Naive thymus-derived CD8-positive, alpha-beta T cell (primary cell): Measurements from ENCODE around the gene AUTS2. TPM values are rescaled to one million over a fixed set of nuclear protein-coding genes. Genes with fewer than 3 reads are reported as not detected.

Experiments
- ATAC-seq, 2 donors: fragments of 150-1000 bp; cut with Tn5 transposase in 1 of 2; sonication (Bioruptor Pico), chemical (Tn5 transposase) in 1 of 2; 1 replicate in 1 of 2; 2 replicates in 1 of 2; pipeline ENCODE4 v1.10.0; 2021; ENCODE audit warnings: mild to moderate bottlenecking in 2 of 2, moderate library complexity in 2 of 2
- POLR2A ChIA-PET: fragments of 350-600 bp; sonication (Branson Sonifier 250); formaldehyde crosslinking; loops from one replicate; lab custom pipeline; 2021; ENCODE audit warnings: antibody characterized with exemption; lab: Charles Lee
- DNase-seq, 10 donors: peaks; one replicate each; pipeline versions ENCODE4 v3.0.0 to v3.0.0-alpha.2; 2020 to 2022
- H3K27ac Mint-ChIP-seq, 10 donors: one replicate each; pipeline ENCODE4 v1.8.0; 2020 to 2022; ENCODE audit warnings: mild to moderate bottlenecking in 10 of 10, mixed read lengths in 10 of 10, moderate library complexity in 4 of 10, inconsistent platforms in 1 of 10
- H3K27me3 Mint-ChIP-seq, 5 donors: one replicate each; pipeline ENCODE4 v1.8.0; 2021 to 2022; ENCODE audit warnings: mixed read lengths in 5 of 5
- H3K36me3 Mint-ChIP-seq, 3 donors: one replicate each; pipeline ENCODE4 v1.8.0; 2020 to 2022; ENCODE audit warnings: mixed read lengths in 3 of 3, mild to moderate bottlenecking in 2 of 3, inconsistent platforms in 1 of 3
- H3K4me1 Mint-ChIP-seq, 4 donors: one replicate each; pipeline ENCODE4 v1.8.0; 2021 to 2022; ENCODE audit warnings: mixed read lengths in 4 of 4
- H3K4me3 Mint-ChIP-seq, 10 donors: one replicate each; pipeline ENCODE4 v1.8.0; 2020 to 2022; ENCODE audit warnings: mild to moderate bottlenecking in 10 of 10, mixed read lengths in 10 of 10, moderate library complexity in 6 of 10, inconsistent platforms in 1 of 10
- H3K9me3 Mint-ChIP-seq, 9 donors: one replicate each; pipeline ENCODE4 v1.8.0; 2020 to 2022; ENCODE audit warnings: mixed read lengths in 9 of 9, mild to moderate bottlenecking in 3 of 9, inconsistent platforms in 1 of 9, moderate library complexity in 1 of 9
- polyA plus RNA-seq, 3 donors: library from polyadenylated mRNA; unstranded; fragments of 300-500 nt; fragmentation: Illumina TruSeq; gene quantifications; one replicate each; pipeline ENCODE4 v1.2.3, GENCODE V29; 2021
- total RNA-seq, 8 experiments: library from RNA in 2 of 8; stranded (reverse) in 2 of 8; gene quantifications; one replicate each; pipeline ENCODE4 v1.2.3 and lab custom pipeline; 2021 to 2026

Gene AUTS2
- total and polyA plus RNA-seq, 5 experiments from 2014 or later, result 0.36 to 4.6 (median 3.0) TPM

DNA sequence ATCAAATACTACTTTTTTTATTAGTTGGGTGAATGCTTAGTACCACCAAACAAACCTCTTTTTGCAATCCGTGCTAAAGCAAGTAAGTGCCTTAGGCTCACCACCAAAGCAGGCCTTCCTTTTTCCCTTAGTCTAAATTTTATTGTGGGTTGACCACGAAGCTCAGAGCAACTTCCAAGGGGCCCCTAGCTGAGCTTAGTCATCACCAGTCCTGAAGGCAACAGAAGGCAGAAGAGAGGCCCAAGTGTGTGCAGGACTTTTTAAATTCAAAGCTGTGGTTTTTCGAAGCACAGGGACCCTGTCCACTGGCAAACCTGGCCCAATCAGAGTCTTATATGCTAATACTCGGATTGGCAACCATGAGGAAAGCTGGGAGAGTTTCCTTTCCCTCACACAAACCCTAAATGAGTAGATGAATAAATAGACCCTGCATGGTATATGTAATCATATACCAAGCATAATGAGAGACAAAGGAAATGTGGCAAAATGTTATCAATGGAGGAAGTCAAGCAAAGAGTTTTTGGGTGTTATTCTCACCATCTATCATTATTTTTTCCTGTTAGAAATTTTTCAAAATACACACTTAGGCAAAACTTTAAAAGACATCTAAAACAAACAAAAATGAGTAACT lies 1080.5 kb downstream of the AUTS2 start:
- no peaks in the 10 kb centered on the region for H3K36me3 Mint-ChIP-seq
- H3K27me3 Mint-ChIP-seq, result peaks cover 0 to 6% (median 0%) of the 10 kb centered on the region in 5 donors
- ATAC-seq (no peak), DNase-seq (no peak)
- peak overlapping the region in 4 of 10 donors; percentile 5 to 95 (median 22) for H3K27ac Mint-ChIP-seq
- POLR2A ChIA-PET, result no interaction called here
- peaks cover 3 to 34% (median 25%) of the 10 kb centered on the region in 4 donors for H3K4me1 Mint-ChIP-seq
- H3K4me3 Mint-ChIP-seq, result peak overlapping the region in 3 of 10 donors; percentile 15 to 52 (median 44)
- H3K9me3 Mint-ChIP-seq, result no peaks in the 10 kb centered on the region

DNA sequence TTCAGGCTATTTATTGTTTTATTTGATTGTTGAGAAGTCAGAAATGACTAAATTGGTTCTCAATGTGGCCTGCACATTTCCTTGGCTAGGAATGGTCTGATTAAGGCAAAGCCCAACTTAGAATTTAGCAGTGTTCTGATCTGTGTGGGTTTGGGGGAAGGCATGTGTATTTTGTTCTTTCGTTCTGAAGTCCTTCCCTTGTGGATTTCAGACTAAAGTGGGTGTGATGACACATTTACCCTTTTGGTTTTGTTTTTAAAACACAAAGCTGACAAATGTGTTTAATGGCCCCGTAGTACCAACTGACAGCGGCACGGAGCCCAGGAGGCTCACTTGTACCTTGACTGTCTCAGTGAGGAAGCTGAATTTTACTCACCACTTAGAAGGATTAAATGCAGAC lies 1081.4 kb downstream of the AUTS2 start:
- Mint-ChIP-seq H3K4me3 (peak overlapping the region in 3 of 10 donors; percentile 44 to 58 (median 55)), H3K36me3 (no peaks in the 10 kb centered on the region), H3K4me1 (peaks cover 3 to 34% (median 25%) of the 10 kb centered on the region in 4 donors), H3K9me3 (no peaks in the 10 kb centered on the region), H3K27me3 (peaks cover 0 to 12% (median 0%) of the 10 kb centered on the region in 5 donors), H3K27ac (peak overlapping the region in 5 of 10 donors; percentile 5 to 95 (median 42))
- POLR2A ChIA-PET, result no interaction called here
- DNase-seq, result no peak
- peak in 1 of 2 donors; percentile 48 for ATAC-seq

- DNase-seq, result no peak
- Mint-ChIP-seq H3K27ac (peak overlapping the region in 1 of 10 donors; percentile 85), H3K4me3 (peak overlapping the region in 1 of 10 donors; percentile 5), H3K27me3 (peaks cover 0 to 13% (median 0%) of the 10 kb centered on the region in 5 donors), H3K9me3 (no peaks in the 10 kb centered on the region), H3K4me1 (peaks cover 3 to 34% (median 25%) of the 10 kb centered on the region in 4 donors), H3K36me3 (no peaks in the 10 kb centered on the region)
- POLR2A ChIA-PET, result no interaction called here
- ATAC-seq, result no peak
These were observed 1082.0 kb downstream of the AUTS2 start for GRCh38 chr7:70680306-70680705.

- Mint-ChIP-seq H3K9me3 (no peaks in the 10 kb centered on the region), H3K4me3 (no peak overlapping the region), H3K27ac (peak overlapping the region in 1 of 10 donors; percentile 85), H3K36me3 (no peaks in the 10 kb centered on the region), H3K4me1 (peaks cover 3 to 34% (median 25%) of the 10 kb centered on the region in 4 donors), H3K27me3 (peaks cover 0 to 13% (median 0%) of the 10 kb centered on the region in 5 donors)
- DNase-seq (no peak), ATAC-seq (no peak)
- POLR2A ChIA-PET, result no interaction called here
These were observed 1082.6 kb downstream of the AUTS2 start for GRCh38 chr7:70680743-70681468.

DNA sequence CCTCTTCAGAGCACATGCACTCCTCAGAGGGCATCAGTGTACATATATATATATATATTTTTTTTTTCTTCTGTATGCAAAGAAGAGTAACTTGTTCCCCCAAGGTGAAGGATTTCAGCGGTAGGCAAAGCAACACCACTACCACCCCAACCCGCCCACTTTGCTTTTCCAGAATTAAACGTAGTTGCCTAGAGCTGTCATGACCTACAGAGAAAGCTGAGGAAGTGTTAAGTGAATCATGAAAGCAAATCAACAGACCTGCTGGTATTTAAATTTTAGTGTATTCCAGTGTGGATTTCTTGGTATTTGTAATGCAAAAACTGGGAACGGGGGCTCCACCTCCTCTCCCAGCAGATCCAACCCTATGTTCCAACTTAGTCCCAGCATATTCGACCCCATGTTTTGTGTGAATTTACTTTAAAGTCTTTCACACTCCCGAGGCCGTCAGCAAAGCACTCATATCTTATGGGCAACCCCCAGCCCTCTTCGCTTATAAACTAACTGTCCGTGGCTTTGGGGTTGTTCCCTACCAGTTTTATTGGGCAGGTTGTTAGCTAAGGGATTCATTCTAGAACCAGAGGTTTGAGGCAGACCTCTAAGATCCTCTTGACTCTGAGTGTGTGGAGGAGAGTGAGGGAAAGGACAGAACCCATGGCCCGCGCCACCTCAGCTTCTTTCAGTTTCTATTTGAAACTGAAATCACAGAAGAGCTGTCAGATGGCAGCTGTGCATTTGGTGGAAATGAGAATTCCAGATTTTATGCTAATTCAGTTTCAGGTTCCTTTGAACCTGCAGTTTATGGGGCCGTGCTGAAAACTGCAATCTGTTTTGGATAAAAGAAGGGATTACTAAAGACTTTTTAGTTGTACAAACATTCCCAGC lies 1083.4 kb downstream of the AUTS2 start:
- Mint-ChIP-seq H3K4me1 (peaks cover 3 to 34% (median 25%) of the 10 kb centered on the region in 4 donors), H3K27me3 (peaks cover 0 to 13% (median 1%) of the 10 kb centered on the region in 5 donors), H3K4me3 (peak overlapping the region; percentile 56 to 84 (median 67)), H3K9me3 (no peaks in the 10 kb centered on the region), H3K36me3 (no peaks in the 10 kb centered on the region), H3K27ac (peak overlapping the region in 8 of 10 donors; percentile 54 to 89 (median 74))
- DNase-seq (no peak), ATAC-seq (peak; percentile 17 to 27)
- POLR2A ChIA-PET, result no interaction called here

DNA sequence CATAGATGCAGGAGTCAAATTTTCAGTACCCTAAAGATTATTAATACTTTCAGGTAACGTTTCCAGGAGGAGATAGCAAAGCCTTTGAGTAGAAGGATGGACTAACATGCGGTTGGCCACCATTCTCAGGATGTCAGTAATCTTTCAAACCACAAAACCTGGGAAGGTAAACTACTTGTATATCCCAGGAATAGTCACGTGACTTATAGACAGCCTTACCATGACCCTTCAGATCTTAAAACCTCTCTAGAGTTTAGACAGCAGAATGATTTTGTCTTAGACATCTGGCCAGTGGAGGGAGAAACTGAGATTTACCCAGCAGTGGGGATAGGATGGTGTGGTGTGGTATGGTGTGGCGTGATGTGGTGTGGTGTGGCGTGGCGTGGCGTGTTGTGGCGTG lies 1085.9 kb downstream of the AUTS2 start:
- H3K4me3 Mint-ChIP-seq, result no peak overlapping the region

DNA sequence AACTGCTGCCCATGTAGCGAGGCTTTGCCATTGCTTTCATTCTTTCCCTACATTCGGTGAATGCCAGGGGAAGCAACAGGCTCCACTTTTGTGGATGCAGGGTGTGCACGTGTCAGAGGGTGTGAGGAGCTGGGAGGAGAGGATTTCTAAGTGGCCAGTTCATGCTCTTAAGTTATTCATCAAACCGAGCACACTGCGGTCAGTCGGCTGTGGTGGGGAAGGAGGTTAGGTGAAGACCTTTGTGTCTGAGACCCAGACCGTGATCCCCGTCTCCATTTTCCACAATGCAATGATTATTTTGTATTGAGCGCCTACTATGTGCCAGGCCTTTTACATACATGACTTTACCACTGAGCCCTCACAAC lies 1095.0 kb downstream of the AUTS2 start:
- DNase-seq (no peak), ATAC-seq (no peak)
- Mint-ChIP-seq H3K4me3 (peak overlapping the region; percentile 58 to 87 (median 81)), H3K4me1 (peaks cover 0 to 28% (median 14%) of the 10 kb centered on the region in 4 donors), H3K36me3 (peaks cover 0 to 2% (median 0%) of the 10 kb centered on the region in 3 donors), H3K27ac (peak overlapping the region in 6 of 10 donors; percentile 18 to 89 (median 58)), H3K27me3 (peaks cover 14 to 39% (median 26%) of the 10 kb centered on the region in 5 donors), H3K9me3 (no peaks in the 10 kb centered on the region)
- POLR2A ChIA-PET, result no interaction called here

More for the DNA sequence above, 1085.9 kb downstream of the AUTS2 start:
- ATAC-seq, result no peak
- Mint-ChIP-seq H3K4me1 (peaks cover 0 to 27% (median 21%) of the 10 kb centered on the region in 4 donors), H3K9me3 (no peaks in the 10 kb centered on the region), H3K27me3 (peaks cover 0 to 8% (median 0%) of the 10 kb centered on the region in 5 donors), H3K36me3 (no peaks in the 10 kb centered on the region), H3K27ac (no peak overlapping the region)
- DNase-seq, result no peak
- POLR2A ChIA-PET, result no interaction called here

- peak overlapping the region; percentile 58 to 87 (median 81) for H3K4me3 Mint-ChIP-seq
- H3K4me1 Mint-ChIP-seq, result peaks cover 0 to 29% (median 14%) of the 10 kb centered on the region in 4 donors
- H3K36me3 Mint-ChIP-seq, result peaks cover 0 to 2% (median 0%) of the 10 kb centered on the region in 3 donors
- peak overlapping the region in 5 of 10 donors; percentile 18 to 89 (median 61) for H3K27ac Mint-ChIP-seq
- ATAC-seq, result peak; percentile 62 to 80
- H3K9me3 Mint-ChIP-seq, result no peaks in the 10 kb centered on the region
- DNase-seq, result peak in 9 of 10 donors; percentile 21 to 66 (median 31)
- POLR2A ChIA-PET, result no interaction called here
- H3K27me3 Mint-ChIP-seq, result peaks cover 17 to 42% (median 26%) of the 10 kb centered on the region in 5 donors
These were observed 1095.6 kb downstream of the AUTS2 start for GRCh38 chr7:70693686-70694433.

DNA sequence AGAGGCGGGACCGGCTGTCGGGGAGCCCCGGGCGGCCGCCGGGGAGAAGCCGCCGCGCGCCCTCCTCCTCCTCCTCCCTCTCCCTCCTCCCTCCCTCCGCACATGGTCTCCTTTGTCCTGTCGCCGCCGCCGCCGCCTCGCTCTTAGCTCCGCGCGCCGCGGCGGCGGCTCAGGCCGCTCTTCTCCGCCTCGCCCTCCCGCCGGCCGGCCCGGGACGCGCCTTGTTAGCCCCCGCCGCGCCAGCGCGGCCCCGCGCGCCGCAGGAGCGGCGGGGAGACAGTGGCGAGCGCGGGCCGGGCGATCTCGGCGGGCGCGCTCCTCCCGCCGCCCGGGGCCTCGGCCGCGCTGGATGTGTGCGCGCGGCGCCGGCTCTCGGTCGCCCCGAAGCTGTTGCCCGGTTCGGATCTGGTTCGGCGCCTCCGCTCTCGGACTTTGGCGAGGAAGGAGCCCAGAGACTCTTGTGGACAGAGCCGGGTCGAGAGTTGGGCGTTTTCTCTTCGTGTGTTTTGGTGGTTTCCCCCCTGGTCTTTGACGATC lies 1096.2 kb downstream of the AUTS2 start:
- ATAC-seq (peak; percentile 33 to 46), DNase-seq (peak in 2 of 10 donors; percentile 15 to 32)
- POLR2A ChIA-PET, result no interaction called here
- Mint-ChIP-seq H3K4me1 (peaks cover 0 to 29% (median 14%) of the 10 kb centered on the region in 4 donors), H3K27me3 (peaks cover 17 to 42% (median 26%) of the 10 kb centered on the region in 5 donors), H3K9me3 (no peaks in the 10 kb centered on the region), H3K4me3 (peak overlapping the region; percentile 76 to 94 (median 84)), H3K27ac (peak overlapping the region in 4 of 10 donors; percentile 44 to 86 (median 70)), H3K36me3 (peaks cover 0 to 2% (median 0%) of the 10 kb centered on the region in 3 donors)

GRCh38 chr7:70694971-70695794 lies 1096.9 kb downstream of the AUTS2 start:
- H3K27me3 Mint-ChIP-seq, result peaks cover 17 to 42% (median 25%) of the 10 kb centered on the region in 5 donors
- POLR2A ChIA-PET, result no interaction called here
- H3K27ac Mint-ChIP-seq, result peak overlapping the region in 9 of 10 donors; percentile 59 to 87 (median 75)
- H3K9me3 Mint-ChIP-seq, result no peaks in the 10 kb centered on the region
- ATAC-seq (no peak), DNase-seq (peak in 1 of 10 donors; percentile 14)
- H3K4me1 Mint-ChIP-seq, result peaks cover 0 to 29% (median 14%) of the 10 kb centered on the region in 4 donors
- peaks cover 0 to 2% (median 0%) of the 10 kb centered on the region in 3 donors for H3K36me3 Mint-ChIP-seq
- peak overlapping the region; percentile 80 to 96 (median 90) for H3K4me3 Mint-ChIP-seq

- ATAC-seq, result peak in 1 of 2 donors; percentile 48
- POLR2A ChIA-PET, result no interaction called here
- peak overlapping the region in 8 of 10 donors; percentile 63 to 87 (median 76) for H3K27ac Mint-ChIP-seq
These were observed 1097.5 kb downstream of the AUTS2 start for GRCh38 chr7:70695795-70696083.

More at GRCh38 chr7:70695795-70696083, 1097.5 kb downstream of the AUTS2 start:
- no peaks in the 10 kb centered on the region for H3K9me3 Mint-ChIP-seq
- H3K36me3 Mint-ChIP-seq, result peaks cover 0 to 2% (median 0%) of the 10 kb centered on the region in 3 donors
- peak overlapping the region; percentile 80 to 96 (median 90) for H3K4me3 Mint-ChIP-seq
- DNase-seq, result peak in 3 of 10 donors; percentile 28 to 45 (median 29)
- H3K27me3 Mint-ChIP-seq, result peaks cover 17 to 42% (median 25%) of the 10 kb centered on the region in 5 donors
- H3K4me1 Mint-ChIP-seq, result peaks cover 0 to 29% (median 14%) of the 10 kb centered on the region in 4 donors
